Measurements from ENCODE around the gene LGALS3BP. TPM values are rescaled to one million over a fixed set of nuclear protein-coding genes. Genes with fewer than 3 reads are reported as not detected.
A peak's percentile ranks its signal among the peaks of the same experiment; 100 is the strongest.

The LGALS3BP gene
- total RNA-seq, 1 experiment from 2014 or later, result 524 TPM

DNA sequence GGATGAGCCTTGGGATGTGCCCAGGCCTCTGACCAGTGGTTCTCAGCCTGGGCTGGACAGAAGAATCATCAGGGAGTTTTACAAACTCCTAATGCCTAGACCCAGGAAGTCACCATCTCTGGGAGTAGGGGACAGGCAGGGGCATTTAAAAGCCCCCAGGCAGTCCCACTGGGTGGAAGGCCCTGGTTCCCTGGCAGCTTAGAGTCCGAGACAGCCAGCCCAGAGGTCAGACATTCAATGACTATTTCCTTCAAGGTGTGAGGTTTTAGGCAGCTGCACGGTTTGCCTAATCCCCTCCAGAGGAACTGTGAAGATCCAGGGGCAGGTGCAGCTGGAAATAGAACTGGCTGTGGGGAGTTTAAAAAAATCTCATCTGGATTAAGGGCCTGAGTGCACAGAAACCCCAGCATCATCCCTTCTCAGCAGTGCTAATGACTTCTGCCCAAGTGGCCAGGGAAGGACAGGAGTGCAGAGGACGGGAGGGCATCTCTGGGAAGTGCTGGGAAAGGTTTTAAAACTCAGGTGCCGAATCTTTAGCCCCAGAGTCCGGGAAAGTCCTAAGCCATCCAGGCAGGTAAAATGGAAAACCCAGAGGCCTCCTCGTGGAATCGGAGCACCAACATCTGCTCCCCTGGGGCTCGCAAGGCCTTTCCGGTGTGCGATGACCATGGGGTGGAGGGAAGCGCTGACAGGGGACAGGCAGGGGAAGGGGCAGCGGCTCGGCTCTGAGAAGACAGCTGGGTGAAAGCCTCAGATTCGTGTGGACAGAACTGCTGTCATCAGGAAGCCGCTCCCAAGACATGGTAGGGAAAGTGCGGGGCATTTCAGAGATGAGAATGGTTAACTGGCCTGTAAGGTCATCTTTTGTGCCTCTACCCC is 1.5 kb upstream of the LGALS3BP start:
- DNase-seq (ENCODE audit: low read depth), result no peak

GRCh38 chr17:78980624-78980972 is 875 bp upstream of the LGALS3BP start:
- DNase-seq (ENCODE audit: low read depth), result no peak

- no peak for DNase-seq (ENCODE audit: low read depth)
Measured at GRCh38 chr17:78977997-78978973, 1.4 kb downstream of the LGALS3BP start.

GRCh38 chr17:78977681-78977943 is 2.1 kb downstream of the LGALS3BP start:
- no peak for DNase-seq (ENCODE audit: low read depth)

DNA sequence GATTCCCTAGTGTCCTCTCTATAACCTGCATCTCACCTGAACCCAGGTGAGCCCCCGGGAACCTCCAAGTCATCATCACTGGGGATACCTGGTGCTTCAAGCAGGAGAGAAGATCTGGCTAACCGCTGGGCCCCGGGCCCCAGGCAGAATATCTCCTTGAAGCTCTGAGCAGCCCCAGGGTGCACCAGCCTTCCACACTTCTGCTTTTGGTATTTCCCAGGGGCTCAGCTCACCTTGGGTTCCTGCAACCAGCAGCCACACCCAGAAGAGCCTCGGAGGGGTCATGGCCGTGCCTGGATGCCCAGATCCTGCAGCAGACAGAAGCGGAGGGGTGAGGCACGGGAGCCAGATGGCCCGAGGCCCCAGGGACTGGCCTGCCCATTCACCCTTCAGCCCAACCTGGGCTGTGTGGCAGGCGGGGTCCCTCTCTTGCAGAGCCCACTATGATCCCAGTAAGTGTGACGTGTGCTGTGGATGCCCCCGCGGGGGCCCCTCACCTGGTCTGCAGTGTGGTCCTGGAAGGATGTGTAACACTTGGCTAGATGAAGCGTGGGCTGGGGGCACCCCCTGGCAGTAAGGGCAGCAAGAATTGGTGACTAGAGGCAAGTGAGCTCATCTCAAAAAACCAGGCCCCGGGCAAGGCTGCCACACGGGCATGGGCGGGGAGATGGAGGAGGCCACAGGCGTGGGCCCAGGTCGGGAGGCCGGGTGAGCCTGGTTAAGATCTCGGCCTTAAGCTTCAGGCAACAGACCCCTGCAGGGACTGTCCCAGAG is 2.6 kb downstream of the LGALS3BP start:
- no peak for DNase-seq (ENCODE audit: low read depth)

DNA sequence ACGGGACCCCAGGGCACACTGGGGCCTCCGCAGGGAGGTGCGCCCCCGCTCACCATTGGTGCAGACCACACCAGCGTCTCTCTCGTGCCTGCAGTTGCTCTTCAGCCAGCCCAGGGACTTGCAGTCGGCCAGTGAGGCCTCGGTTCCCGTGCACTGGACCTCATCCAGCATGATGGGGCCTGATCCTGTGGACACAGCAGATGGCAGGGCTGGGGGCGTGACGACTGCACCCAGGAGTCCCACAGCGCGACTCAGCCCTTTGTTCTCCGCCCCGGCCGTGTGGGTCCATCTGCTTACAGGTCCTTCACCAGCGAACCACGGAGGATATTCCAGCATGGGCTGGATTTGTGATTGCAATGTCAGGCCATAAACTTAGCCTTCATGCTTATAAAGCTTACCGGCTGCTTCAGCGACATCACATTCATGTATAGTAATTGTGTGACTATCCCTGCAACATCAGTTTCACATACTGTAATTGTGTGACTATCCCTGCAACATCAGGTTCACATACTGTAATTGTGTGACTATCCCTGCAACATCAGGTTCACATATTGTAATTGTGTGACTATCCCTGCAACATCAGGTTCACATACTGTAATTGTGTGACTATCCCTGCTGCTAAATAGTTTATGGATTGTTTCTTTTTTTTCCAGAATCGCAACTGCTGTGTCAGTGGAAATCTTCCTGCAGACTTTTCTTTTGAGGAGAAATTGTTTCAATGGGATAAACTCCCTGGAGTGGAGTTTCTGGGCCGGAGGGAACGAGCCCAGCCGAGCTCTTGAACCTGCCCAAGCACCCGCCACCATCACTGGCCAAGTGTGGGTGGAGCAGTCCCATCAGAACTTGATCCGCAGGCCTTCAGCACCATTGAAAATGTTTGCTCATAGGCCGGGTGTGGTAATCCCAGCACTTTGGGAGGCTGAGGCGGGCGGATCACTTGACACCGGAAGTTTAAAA is 4.8 kb downstream of the LGALS3BP start:
- no peak for DNase-seq (ENCODE audit: low read depth)

DNA sequence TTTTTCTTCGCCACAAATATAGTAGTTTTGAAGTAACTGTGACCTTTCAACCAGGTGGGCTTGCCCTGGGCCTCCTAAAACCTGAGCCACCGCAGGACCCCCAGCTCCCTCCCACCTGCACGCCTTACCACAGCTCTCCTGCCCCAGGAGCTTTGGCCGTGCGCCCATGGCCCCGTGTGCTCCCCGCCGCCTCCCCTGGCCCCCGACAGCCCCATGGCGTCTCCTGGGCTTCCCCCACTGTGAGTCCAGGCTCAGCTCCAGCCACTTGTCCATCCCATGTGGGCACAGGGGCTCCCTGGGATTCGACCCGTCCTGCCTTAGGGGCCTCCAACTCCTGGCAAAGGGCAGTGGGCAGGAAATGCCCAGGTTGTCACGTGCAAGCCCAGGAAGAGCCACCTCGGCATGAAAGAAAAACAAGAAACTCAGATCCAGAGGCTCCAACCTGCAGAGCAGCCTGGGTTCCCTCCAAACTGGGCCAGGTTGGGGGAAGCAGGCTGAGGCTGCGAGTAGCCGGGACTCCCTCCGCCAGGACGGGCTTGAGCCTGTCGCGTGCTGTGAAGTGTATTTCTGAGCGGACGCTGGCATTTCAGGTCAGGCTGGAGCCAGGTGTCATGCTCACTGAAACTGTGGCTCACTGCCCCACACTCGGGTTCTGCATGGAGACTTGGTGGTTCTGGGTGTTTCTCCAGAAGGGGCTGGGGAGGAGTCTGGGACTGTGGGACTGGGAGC is 5.8 kb downstream of the LGALS3BP start:
- DNase-seq (ENCODE audit: low read depth), result no peak

DNA sequence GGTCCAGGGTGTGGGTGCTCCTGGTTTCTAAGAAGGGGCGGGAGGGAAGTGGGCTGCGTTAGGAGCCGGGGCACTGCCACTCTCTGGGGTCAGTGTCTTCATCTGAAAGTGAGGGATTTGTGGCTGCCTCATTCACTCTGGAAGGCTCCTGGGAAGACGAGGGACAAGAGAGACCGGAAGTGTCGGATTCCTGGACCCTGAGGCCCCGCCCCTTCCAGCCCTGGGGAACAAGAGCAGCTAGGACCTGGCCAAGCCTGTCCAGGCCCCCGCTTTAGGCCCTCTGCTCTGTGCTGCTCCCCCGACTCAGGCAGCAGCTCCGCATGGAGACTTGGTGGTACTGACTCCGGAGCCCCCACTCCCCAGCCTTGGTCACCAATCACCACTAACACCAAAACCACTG is 6.5 kb downstream of the LGALS3BP start:
- DNase-seq (ENCODE audit: low read depth), result no peak

DNA sequence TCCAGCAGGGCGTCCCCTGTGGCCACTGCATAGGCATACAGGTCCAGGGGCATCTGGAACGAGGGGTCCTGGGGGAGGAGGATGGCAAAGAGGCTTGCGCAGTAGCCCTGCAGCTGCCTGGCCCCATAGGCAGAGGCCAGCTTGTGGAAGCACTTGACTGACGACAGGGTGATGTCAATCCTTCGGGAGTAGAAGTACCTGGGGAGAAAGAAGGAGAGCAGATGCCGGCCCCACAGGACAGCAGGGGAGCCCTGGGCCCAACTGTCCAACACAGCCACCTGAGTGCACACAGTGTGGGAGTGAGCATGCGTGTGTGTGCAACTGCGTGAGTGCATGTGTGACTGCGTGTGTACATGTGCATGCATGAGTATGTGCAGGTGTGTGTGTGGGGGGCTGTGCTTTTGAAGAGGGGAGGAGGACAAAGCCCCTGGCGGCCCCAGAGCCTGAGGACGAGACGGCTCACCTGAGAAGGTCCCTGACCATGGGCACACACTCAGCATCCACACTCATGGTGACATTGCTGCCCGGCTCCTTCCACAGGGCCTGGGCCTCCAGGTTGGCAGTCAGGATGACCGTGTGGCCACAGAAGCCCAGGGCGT is 7.1 kb downstream of the LGALS3BP start:
- no peak for DNase-seq (ENCODE audit: low read depth)

GRCh38 chr17:78971756-78972506 is 7.8 kb downstream of the LGALS3BP start:
- no peak for DNase-seq (ENCODE audit: low read depth)

DNA sequence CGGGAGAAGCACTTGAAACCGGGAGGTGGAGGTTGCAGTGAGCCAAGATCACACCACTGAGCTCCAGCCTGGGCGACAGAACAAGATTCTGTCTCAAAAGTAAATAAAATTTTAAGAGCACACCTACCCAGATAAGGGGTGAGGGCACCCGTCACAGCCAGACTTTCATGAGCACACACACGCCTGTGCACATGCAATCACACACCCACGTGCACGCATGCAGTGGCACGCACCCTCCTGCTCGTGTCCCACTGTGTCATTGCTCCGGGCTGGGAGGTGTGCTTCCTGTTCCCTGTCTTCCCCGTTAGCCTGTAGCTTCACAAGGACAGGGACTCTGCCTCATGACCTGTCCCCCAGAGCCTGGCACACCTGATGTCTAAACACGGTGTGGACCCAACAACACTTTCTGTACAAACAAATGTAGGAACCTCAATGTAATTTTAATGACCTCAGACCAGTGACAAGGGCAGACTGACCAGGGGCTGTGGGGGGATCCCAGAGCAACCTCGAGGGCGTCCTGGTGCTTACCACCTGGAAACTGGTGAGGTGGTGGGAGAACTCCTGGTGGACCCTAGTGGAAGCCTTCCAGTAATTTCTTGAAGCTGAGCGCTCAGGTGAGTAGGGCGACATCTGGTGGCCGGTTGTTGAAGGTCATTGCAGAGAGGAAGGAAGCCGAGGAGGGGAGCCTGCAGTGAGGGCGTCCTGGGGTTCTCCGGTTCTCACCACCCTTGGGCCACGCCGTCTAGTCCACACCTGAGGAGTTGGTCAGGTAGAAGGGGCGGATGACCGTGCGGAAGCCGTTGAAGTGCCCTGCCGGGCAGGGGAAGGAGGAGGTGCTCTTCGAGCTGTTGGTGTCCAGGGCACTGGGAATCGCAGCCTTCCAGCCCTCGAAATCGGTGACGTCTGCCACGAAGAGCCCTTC is 8.6 kb downstream of the LGALS3BP start:
- peak; percentile 58 for DNase-seq (ENCODE audit: low read depth)

DNA sequence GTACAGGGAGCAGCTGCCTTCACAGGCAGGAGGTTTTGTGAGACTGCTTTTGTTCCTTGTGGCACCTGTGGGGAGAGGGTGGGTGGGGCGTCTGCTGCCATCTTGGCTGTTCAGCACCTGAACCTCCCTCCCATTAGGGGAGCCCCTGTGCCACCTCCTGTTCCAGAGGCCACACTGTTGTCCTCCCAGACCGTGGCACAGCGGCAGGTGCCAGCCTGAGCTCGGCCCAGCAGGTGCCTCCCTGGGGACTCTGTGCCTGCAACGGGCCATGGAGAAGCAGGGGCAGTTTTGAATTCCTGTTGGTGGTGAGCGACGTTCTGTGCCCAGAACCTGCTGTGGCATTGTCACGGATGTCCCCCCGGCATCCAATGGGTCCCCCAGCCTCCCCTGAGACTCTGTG is 9.9 kb downstream of the LGALS3BP start:
- DNase-seq (ENCODE audit: low read depth), result no peak

- no peak for DNase-seq (ENCODE audit: low read depth)
Measured at GRCh38 chr17:78967782-78968362, 11.9 kb downstream of the LGALS3BP start.

- DNase-seq (ENCODE audit: low read depth), result no peak
Measured at GRCh38 chr17:78966910-78967600, 12.7 kb downstream of the LGALS3BP start.

- DNase-seq (ENCODE audit: low read depth), result no peak
Measured at GRCh38 chr17:78966123-78966813, 13.5 kb downstream of the LGALS3BP start.

DNA sequence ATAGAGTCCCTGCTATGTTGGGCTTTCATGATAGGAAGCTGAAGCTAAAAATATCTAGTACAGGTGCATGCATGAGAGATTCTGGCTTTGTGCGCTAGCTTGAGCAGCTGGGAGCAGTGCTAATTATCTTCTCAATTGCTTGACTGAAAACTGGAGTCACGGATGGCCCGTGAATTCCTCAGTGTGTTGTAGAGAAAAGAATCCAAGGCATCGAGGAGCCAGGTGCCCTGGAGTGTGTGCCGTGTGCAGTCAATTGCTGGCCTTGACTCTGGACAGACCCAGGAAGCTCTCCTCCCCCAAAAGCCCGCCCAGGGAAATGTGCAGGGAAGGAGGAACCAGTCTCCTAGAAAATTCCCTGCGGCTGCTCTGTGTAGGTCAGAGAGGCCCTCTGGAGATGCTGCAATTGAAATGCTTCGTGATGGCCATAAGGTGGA is 14.2 kb downstream of the LGALS3BP start:
- DNase-seq (ENCODE audit: low read depth), result no peak
